Activated naive CD4-positive, alpha-beta T cell (primary cell): Measurements from ENCODE around the gene PSMA6.
"Not testable (repeated sequence)": the region's sequence is repeated elsewhere in the genome, so short reads cannot be mapped to it uniquely, and the experiment has no call there.

ENCODE experiments used
- DNase-seq, 4 experiments: peaks; one replicate each; lab custom pipeline; 2025; lab: John Stamatoyannopoulos, UW

The PSMA6 gene

DNA sequence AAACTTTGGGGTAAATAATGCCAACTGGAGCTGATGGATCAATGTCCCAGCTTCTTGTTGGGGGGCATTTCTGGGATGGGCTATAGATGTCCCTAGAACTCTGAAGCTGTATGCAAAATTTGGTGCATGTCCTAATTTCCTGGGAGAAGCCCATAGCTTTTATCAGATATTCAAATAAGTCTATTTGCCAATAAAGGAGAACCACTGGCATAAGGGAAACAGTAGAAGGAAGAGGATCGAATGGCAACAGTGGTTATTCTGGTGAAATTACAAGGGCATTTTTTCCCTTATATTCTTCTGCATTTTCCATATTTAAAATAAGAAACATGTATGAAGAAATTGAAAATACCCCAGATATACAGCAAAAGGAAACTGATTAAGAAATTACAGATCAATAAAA, 34.2 kb downstream of the PSMA6 start:
- no peak for DNase-seq

DNA sequence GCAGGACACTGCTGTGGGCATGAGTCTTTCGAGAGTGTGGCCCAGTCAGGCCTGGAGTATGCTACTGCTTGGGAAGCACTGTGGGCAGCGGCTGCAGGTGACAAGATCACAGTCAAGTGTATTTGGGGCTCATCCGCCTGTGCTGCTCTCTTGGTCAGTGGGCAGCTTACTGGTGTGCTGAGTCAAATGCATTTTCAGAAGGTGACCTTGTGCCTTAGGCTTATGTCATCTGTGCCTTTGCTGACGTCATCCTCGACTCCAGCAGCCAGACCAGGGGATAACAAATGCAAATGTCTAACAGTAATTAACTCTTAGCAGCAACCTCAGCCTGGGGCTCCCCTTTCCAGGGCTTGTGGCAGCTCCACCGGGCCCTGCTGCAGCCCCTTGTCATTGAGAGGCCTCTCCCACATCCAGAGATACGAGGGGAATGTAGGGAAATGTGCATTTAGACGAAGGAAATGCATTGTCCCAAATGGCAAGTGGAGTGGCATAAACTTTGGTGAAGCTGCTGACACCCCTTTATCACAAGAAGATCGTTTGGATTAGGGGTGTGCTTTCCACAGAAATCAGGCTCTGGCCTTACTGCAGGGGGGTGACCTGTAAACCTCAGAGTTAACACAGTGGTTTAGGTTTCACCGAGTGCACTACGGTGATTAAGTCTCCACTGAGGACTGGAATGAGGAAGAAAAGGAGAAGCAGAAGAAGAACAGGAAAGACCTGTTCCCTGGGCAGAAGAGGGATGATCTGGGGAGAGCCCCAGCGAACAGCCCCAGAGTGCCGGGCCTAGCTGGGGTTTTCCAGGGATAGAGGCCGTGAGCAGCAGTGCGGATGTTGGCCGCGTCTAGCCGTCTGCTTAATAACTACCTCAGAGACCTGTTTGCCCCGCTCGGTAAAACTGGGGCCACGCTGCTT, 39.7 kb downstream of the PSMA6 start:
- no peak for DNase-seq

DNA sequence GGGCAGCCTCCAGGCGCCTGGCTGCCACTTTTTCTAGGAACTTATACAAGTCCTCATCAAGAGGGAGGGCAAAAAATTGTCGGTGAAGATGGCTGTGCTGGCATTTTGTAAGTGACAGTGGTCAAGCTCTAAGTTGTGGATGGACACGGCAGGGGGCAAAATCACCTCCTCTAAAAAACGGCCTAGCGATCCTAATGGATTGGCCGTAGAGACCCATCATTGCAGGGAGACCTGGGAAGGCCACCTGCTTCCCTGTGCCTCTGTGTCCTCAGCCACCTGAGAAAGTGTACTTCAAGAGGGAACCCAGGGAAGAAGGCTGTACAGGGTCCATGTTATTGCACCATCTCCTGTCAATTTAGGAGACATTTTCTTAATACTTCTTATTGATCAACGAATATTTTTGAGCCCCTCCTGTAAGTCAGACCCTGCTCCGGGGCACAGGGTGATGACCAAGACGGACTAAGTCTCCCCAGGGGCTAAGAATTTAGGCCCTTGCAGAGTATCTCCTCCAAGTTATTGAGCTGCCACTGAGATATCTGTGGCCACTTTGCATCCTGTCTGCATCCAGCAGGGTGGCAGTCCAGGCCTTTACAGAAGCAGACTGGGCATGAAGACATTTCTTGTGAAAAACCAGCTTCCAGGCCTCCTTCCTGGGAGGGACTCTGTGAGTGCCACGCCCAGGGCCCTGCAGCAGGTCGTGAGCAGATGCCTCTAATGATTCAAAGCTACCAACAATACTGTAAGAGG, 40.5 kb downstream of the PSMA6 start:
- peak in 1 of 4 experiments; percentile 21 for DNase-seq

DNA sequence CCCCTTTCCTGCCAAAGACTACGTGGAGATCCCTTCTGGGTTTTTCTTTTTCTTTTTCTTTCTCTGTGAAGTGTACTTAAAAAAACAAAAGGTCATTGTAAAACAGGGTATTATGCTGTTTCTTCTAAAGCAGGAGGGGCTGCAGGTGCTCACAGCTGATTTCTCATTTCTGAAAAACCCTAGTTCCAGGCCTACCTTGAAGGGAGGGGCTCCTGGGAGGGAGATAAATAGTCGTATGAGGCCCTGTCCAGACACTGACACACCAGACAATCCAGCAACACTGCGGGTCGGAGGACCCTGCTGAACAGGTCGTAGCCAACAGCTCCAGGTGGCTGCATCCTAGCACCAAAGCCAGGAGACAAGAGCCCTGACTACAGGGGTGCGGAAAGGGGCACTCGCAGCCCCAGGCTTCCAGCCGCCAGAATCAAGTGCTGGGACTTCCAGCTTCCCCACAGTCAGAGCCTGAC, 41.1 kb downstream of the PSMA6 start:
- DNase-seq, result no peak

DNA sequence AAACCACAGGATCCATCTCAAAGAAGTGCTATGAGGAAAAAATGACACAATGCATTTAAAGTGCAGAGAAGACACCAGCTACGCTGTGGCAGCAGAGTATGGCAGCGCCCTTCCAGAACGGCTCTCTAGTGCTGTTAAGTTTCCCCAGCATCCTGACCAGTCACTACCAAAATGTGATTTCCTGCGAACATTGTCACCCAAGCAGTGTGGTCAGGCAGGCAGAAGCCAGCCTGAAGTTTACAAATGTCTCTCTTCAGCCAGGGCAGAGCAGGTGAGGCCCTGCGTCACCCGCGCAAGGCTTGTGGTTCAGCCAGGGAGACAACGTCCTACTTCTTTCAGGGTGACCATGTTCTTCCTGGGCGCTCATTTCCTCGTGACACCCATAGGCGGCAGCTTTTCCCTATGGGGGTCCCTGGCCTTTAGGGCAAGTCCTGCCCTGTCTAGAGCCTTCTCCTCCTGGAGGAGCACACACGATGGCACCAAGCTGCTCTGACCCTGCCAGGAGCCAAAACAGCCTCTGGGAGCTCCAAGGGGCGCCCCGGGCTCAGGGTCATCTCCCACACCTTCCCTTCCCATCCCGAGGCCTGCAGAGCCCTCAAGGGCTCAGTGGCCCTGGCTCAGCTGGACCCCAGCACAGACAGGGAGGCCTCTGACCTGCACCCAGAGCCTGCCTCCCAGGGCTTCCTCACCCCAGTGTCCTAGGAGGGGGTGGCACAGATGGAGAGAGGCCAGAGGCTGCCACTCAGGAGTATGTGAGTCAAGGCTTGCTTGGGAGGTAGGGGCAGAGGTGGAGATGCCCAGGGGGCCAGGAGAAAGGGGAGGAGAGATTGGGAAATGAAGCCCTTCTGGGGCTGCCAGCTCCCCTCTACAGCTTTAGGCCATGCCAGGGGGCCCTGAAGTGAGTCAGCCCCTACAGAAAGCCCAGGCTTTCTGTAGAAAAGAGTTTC, 41.9 kb downstream of the PSMA6 start:
- DNase-seq, result no peak

DNA sequence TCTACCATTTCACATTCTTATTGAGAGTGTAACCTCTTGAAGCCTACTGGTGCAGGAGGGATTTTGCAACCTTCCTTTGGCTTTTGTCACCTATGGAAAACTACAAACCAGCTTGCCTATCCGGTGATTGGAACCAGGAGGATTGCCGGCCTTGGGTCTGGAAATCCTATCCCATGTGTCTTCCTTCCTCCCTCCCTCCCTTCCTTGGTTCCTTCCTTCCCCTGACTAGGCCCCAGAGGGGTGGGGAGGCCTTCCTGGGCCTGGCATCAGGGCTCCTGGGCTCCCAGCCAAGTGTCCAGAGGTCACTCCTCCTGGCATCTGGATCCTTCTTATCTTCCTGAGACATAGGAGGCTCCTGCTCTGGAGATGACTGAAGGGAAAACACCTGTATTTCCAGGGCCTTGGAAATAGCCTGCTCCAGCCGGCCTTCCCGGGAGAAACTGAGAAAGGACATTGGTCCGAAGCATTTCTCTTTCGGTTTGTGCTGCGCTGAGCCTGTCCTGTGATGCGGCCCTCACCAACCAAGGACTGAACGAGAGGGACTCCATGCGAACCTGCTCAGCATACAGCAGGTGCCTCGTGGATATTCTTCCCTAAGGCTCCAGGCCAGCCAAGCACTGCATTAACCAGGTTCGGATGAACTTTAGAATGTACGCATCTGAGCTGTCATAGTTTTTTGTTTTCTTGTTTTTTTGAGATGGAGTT, 43.4 kb downstream of the PSMA6 start:
- no peak for DNase-seq

DNA sequence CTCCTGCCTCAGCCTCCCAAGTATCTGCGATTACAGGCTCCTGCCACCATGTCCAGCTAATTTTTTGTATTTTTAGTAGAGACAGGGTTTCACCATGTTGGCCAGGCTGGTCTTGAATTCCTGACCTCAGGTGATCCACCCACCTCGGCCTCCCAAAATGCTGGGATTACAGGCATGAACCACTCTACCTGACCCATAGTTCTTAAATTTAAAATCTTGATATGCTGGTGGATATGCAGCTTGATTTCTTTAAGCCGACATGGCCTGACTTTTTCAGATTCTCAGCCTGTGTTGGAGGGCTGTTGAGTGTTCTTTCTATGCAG, 44.0 kb downstream of the PSMA6 start:
- not testable (repeated sequence) for DNase-seq

DNA sequence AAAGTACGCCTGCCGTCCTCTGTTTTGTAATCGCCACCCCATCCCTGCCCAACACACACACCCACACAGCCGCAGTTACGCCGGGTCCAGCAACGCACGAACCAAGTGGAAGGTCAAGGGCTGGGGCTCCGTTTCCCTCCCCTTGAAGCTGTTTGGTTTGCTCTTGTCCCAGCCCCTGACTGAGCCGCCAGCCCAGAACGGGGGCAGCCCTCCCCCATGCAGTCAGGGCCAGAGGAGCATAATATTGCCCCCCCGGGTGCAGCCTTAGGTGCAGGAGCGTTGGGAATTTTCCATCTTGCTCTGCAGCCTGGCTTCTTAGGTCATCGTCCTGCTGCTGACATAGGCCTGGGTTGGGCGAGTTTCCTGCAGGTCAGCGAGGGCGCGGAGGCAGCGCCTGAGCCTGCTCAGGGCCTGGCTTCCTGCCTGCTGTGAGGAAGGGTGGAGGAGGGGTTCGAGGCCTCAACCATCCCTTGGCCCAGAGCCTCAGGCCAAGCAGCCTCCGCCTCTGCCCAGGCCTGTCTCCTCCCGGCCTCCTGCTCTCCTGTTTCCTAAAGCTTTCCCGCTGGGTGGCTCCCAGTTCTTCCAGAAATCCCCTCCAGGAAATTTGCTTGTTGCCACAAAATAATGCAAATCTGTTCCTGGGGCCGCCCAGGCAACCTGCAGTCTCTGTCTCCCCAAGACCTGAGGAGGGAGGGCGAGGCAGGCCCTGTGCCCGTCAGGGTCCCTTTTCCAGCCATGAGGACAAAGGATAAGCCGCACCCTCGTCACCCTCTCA, 44.5 kb downstream of the PSMA6 start:
- no peak for DNase-seq

DNA sequence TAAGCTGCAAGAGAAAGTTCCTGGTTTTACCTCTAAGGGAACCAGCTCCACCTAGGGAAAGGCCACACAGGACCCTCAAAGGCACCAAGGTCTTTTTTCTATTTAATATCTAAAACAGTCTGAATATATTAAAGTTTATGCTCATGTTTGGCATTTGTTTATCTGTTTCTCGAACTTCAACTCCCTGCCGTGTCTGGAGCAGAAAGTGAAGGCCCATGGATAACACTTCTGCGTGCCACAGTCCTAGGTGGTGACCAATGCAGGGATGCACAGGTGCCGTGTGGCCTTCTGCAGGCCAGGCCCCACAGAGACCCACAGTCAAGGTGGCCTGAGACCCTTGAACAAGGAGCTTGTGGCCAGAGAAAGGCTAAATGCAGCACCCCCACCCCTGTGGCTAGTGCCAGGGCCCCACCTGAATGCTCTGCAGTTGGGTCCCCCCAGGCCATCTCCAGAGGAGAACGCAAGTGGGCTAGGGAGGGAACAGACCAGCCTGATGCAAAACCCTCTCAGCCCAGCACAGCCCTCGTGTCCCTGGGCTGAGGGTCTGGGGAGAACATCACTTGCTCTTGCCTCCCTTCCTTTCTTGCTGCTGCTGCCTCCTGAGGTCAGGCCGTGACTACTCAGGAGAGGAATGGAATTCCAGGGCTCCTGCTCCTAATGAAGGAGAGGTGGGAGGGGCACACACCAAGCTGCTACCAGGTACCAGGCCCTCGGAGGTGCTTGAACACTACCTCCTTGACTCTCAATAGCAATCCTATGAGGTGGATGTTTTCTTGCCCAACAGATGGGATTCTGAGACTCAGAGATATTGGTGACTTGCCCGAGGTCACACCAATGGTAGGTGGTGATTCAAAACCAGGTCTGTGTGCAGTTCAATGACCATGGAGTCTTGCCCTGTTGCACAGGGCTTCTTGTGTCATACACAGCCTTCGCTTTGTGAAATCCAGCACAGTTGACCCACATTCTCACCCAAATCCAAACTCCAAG, 45.4 kb downstream of the PSMA6 start:
- no peak for DNase-seq

DNA sequence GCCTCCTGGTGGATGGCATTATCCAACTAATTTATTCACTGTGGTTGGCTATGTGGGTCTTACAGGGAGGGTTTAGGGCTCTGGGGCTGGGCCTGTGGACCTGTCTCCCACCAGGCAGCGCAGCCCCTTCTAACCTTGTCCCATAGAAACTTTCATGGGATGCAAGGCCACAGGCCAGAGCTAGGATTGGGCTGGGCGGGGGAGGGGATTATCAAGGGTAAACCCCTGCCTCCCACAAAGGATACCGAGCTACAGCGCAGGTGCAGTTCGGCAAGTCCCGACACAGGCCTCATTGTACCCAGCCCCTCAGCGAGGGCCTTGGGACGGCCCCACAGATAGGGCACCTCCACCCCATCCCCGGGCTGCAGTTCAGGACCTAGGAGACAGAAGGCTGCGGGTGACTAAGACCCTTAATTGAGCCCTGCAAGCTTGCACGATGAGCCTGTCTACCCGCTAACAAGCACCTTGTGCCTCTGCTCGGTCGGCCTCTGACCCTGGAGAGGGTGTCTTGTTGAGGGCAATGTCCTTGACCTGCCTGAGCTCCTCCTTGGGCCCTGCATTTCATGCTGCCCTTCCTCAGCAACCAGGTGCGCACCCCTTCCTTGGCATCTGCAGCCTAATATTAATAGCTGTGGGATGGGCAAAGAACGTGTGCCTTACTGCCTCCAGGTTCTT, 46.7 kb downstream of the PSMA6 start:
- DNase-seq, result no peak

DNA sequence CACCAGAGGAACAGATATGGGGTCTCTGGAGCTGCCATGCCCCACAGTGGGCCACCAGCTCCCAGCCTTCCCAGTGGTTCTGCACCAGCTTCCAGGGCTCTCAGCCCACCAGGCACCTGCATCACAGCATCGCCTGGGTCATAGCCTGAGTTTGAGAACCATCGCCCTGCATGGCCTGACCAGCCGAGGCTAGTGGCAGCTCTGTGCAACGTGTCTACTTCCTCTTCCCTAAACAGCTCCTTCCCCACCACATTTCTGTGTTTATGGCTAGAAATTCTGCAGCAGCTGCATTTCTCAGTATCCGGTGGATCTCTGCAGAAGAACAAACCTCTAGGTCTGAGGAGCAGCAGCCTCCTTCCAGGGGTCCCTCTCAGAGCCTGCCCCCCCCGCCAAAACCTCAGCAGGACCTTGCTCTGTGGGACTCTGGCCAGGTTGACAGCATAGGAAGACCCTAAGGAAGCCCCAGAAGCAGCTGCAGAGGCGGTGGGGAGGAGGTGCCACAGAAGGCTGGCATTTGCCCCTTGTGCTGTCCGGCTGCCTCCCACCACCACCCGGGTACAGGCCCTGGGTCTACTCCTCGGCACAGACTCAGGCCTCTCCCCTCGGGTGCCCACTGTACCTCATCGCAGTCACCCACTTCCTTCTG, 47.7 kb downstream of the PSMA6 start:
- DNase-seq, result no peak

DNA sequence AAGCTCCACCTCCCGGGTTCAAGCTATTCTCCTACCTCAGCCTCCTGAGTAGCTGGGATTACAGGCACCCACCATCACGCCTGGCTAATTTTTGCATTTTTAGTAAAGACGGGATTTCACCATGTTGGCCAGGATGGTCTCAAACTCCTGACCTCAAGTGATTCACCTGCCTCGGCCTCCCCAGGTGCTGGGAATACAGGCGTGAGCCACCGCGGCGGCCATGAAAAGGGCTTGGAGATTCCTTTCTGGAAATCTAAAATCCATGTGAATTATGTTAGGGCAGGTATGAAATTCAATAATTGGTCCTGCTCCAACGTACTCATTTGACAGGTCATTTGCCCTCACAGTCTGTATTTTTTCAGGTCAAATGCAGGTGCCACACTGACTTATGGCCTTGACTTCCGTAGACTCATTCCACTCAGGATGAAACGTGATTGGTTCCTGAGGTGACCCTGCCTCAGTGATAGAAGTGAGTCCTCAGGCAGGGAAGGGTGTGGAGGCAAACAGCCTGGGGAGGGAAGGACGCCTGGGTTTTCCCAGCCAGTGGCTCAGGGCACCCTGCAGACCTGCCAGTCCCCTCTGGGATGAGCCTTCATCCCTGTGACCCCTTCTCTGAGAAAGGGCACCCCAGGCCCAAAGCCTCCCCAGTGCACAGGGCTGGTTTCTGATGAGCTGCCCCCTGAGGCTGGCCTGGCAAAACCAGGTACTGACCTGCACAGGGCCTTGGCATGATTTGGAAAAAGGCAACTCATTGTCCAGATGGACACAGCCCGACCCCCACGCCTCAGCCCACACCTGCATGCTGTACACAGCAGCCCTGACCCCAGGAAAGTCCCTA, 48.7 kb downstream of the PSMA6 start:
- no peak for DNase-seq

DNA sequence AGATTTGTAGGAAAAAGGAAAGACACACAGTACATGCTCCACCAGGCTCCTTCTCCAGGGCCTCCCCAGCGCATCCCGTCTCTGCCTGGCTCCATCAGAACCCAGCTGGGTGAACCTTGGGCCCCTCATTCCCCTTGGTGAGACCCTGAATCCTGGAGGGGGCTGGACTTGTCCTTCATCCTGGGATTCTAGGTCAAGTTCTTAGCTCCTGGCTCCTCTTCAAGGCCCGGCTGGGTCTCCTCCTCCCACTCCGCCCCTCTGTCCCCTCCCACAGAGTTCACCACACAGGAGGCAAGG, 49.2 kb downstream of the PSMA6 start:
- DNase-seq, result no peak

DNA sequence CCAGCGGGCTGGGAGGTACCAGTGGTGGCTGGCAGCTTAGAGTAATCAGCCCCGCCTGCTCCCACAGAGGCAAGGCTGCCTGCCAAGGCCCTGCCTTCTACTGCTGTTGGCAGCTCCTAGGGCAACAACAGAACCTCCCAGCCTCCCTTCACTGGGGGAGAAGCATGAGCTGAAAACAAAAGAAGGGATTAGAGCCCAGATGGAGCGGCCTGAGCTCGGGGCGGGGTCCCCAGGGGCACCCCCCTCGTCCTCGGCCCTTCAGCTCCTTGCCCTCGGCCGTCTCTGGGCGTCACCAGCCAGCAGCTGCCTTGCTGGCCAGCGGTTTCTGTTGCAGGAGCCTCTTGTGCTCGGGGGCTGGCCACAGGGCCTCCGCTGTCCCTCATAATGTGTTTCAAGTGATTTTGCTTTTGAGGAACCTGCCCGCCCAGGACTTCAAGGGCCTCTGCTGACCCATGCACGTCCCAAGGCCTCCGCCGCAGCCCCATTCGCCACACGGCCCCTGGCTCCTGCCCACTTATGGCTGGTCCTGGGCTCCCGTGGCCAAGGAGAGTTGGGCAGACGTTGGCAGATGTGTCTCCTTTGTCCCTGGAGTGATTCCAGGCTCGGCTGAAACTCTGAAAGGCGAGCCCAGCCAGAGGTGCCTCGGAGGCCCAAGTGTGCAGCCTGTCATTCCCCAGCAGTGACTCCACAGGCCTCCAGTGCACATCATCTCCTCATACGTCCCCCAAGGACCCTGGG, 49.7 kb downstream of the PSMA6 start:
- peak in 1 of 4 experiments; percentile 10 for DNase-seq

DNA sequence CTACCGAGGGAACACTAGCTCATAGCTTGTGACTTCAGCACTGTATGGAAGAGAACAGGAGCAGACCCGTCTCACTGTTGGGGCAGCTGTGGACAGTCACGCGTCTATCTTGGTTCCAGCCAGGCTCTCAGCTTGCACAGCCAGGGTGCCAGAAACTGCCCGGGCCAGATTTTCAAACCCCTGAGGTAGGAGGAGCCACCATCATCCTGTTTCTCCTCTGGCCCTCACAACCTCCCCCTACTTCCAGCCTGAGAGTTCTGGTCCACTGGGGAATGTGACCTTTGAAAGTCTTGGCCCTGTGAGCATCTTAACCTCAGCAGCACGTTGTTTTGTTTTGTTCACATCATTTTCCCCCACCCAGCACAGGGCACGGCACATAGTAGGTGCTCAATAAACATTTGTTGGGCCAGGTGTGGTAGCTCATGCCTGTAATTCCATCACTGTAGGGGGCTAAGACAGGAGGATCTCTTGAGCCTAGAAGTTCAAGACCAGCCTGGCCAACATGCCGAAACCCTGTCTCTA, 50.4 kb downstream of the PSMA6 start:
- DNase-seq, result no peak

DNA sequence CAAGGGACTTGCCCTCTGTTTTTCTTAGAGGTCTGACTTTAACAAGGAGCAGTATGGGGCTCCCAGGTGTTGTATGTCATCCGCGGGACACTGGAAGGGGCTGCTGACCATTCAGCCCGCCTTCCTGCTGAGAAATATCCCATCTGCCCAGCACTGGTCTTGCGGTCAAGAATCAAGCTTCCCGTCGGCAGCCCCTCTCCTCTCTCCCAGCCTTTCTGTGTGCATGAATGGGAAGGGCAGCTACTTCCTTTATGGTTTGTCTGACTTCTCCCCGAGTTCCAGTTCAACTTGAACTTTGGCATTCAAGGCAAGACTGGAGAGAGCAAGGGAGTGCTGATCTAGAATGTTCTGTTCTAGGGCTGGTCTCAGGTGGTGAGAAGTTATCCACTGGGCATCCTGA, 51.5 kb downstream of the PSMA6 start:
- no peak for DNase-seq
